Keratinocyte (primary cell): ENCODE measurements around the gene UPP1. TPM values are rescaled to one million over a fixed set of nuclear protein-coding genes. Genes with fewer than 3 reads are reported as not detected.
"Not testable (repeated sequence)": the region's sequence is repeated elsewhere in the genome, so short reads cannot be mapped to it uniquely, and the experiment has no call there.

Experiments used
- DNase-seq: peaks from one replicate; pipeline ENCODE4 v3.0.0-alpha.2; 2011; ENCODE audit warnings: low read depth, missing footprints, low spot score
- FAIRE-seq: peaks from 2 replicates; lab custom pipeline; 2011; peaks lifted over from hg19 to GRCh38; lab: Jason Lieb, UNC
- H2AFZ ChIP-seq: 2 replicates; pipeline ENCODE4 v1.6.0; 2012; ENCODE audit warnings: low read length, control low read depth, inconsistent platforms; ENCODE audit not compliant: control insufficient read depth
- H3K27ac ChIP-seq: 2 replicates; pipeline ENCODE4 v1.5.1; 2011; ENCODE audit warnings: low read length; ENCODE audit not compliant: control insufficient read depth, insufficient read depth
- H3K27me3 ChIP-seq: 3 replicates; pipeline ENCODE4 v1.6.0; 2011; ENCODE audit warnings: low read length; ENCODE audit not compliant: control insufficient read depth, insufficient read depth; ENCODE audit errors: extremely low read depth
- H3K36me3 ChIP-seq, 2 experiments: 2 replicates in 1 of 2; 3 replicates in 1 of 2; pipeline ENCODE4 v1.5.1; 2011; ENCODE audit warnings: low read length in 2 of 2, mild to moderate bottlenecking in 1 of 2; ENCODE audit not compliant: control insufficient read depth in 2 of 2, insufficient read depth in 2 of 2; ENCODE audit errors: extremely low read depth in 1 of 2
- H3K4me1 ChIP-seq: 3 replicates; pipeline ENCODE4 v1.5.1; 2011; ENCODE audit warnings: low read length; ENCODE audit not compliant: control insufficient read depth, insufficient read depth; ENCODE audit errors: extremely low read depth
- H3K4me2 ChIP-seq: 3 replicates; pipeline ENCODE4 v1.6.0; 2011; ENCODE audit warnings: low read depth, low read length; ENCODE audit not compliant: control insufficient read depth, insufficient read depth; ENCODE audit errors: extremely low read depth
- H3K4me3 ChIP-seq, 3 experiments: fragments of 200-600 bp in 1 of 3; sonication (generic) in 1 of 3; 2 replicates in 2 of 3; 3 replicates in 1 of 3; pipeline ENCODE4 v1.5.1; 2011 to 2016; ENCODE audit warnings: low read length in 3 of 3, mild to moderate bottlenecking in 3 of 3, control low read depth in 2 of 3, inconsistent platforms in 1 of 3, low read depth in 1 of 3, mixed read lengths in 1 of 3, mixed run types in 1 of 3, moderate library complexity in 1 of 3; ENCODE audit not compliant: control insufficient read depth in 2 of 3, insufficient read depth in 2 of 3; ENCODE audit errors: extremely low read depth in 1 of 3
- H3K79me2 ChIP-seq: 2 replicates; pipeline ENCODE4 v1.6.0; 2012; ENCODE audit warnings: low read length; ENCODE audit not compliant: control insufficient read depth, insufficient read depth
- H3K9ac ChIP-seq: 3 replicates; pipeline ENCODE4 v1.6.0; 2011; ENCODE audit warnings: low read length; ENCODE audit not compliant: control insufficient read depth, insufficient read depth; ENCODE audit errors: extremely low read depth
- H3K9me1 ChIP-seq: 3 replicates; pipeline ENCODE4 v1.6.0; 2011; ENCODE audit warnings: low read length; ENCODE audit not compliant: control insufficient read depth, insufficient read depth; ENCODE audit errors: extremely low read depth
- H3K9me3 ChIP-seq: 2 replicates; pipeline ENCODE4 v1.5.1; 2012; ENCODE audit warnings: low read depth, low read length; ENCODE audit not compliant: control insufficient read depth
- H4K20me1 ChIP-seq: 3 replicates; pipeline ENCODE4 v1.6.0; 2011; ENCODE audit warnings: low read length; ENCODE audit not compliant: control insufficient read depth, insufficient read depth; ENCODE audit errors: extremely low read depth
- EZH2 ChIP-seq: IDR thresholded peaks from one replicate; pipeline ENCODE4 v1.6.1; 2012; ENCODE audit warnings: inconsistent platforms, mild to moderate bottlenecking, low read length, moderate library complexity
- dilution Hi-C: fragments of 300-500 bp; cut with MboI; formaldehyde crosslinking; loops from one replicate; pipeline ENCODE4 v1.7.0; 2020; ENCODE audit warnings: low sequenced_read_pairs; ENCODE audit not compliant: extremely low pct_ligation_motif_present
- polyA plus RNA-seq, 5 experiments: library from polyadenylated mRNA; depleted of rRNA in 3 of 5; stranded (reverse) in 3 of 5; stranded (forward) in 1 of 5; unstranded in 1 of 5; fragments of >200 nt; gene quantifications; 1 replicate in 1 of 5; 2 replicates in 3 of 5; 3 replicates in 1 of 5; pipeline versions ENCODE4 v1.2.1 to v1.2.3, GENCODE V29; 2011 to 2012; ENCODE audit warnings: missing spikeins in 2 of 5, low read depth in 1 of 5, low replicate concordance in 1 of 5
- TF ChIP-seq, protein P1 (sequence below), 3 experiments: IDR thresholded peaks in 1 of 3; conservative IDR thresholded peaks in 1 of 3; optimal IDR thresholded peaks in 1 of 3; 2 replicates in 2 of 3; 3 replicates in 1 of 3; pipeline versions ENCODE3 to v1.5.1; 2011; ENCODE audit warnings: low read length in 3 of 3, mild to moderate bottlenecking in 3 of 3, moderate library complexity in 2 of 3, control low read depth in 1 of 3, inconsistent platforms in 1 of 3; ENCODE audit not compliant: insufficient read depth in 2 of 3; ENCODE audit errors: extremely low read depth in 1 of 3

Gene UPP1
- polyA plus RNA-seq, 1 donor (not counting 4 experiments of a cell fraction or from before 2014, with no cell fraction given), result 202 TPM

DNA sequence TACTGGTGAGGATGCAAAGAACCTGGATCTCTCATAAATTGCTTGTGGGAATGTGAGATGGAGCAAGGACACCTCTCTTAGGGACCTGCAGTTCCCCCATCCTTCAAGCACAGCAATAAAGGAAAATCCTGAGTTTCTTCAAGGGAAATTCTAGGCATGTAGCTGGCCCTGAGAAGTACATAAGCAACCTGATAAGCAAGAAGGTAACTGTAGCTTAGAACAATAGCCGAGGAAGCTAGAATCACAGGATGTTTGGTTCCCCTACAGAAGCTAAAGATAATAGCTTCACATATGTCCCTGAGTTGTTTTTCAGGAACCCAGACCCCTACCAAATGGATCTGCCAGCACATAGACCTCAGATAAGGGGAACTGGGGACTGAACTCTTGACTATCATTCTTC lies 11.6 kb upstream of the UPP1 start:
- no peak overlapping the region for H2AFZ ChIP-seq
- H3K4me3 ChIP-seq, result no peak overlapping the region
- no peaks in the 10 kb centered on the region for H3K36me3 ChIP-seq
- no peak for DNase-seq
- no peak for FAIRE-seq
- no peak overlapping the region for H3K27ac ChIP-seq
- no peak overlapping the region for H3K4me2 ChIP-seq
- H4K20me1 ChIP-seq, result no peaks in the 10 kb centered on the region
- TF ChIP-seq, protein P1, sequence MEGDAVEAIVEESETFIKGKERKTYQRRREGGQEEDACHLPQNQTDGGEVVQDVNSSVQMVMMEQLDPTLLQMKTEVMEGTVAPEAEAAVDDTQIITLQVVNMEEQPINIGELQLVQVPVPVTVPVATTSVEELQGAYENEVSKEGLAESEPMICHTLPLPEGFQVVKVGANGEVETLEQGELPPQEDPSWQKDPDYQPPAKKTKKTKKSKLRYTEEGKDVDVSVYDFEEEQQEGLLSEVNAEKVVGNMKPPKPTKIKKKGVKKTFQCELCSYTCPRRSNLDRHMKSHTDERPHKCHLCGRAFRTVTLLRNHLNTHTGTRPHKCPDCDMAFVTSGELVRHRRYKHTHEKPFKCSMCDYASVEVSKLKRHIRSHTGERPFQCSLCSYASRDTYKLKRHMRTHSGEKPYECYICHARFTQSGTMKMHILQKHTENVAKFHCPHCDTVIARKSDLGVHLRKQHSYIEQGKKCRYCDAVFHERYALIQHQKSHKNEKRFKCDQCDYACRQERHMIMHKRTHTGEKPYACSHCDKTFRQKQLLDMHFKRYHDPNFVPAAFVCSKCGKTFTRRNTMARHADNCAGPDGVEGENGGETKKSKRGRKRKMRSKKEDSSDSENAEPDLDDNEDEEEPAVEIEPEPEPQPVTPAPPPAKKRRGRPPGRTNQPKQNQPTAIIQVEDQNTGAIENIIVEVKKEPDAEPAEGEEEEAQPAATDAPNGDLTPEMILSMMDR (optimal IDR thresholded peaks at IDR 0.05 in 1 of 3, IDR thresholded peaks at IDR 0.05 in 1 of 3, conservative IDR thresholded peaks at IDR 0.05 in 1 of 3; ENCODE audit: extremely low read depth in 1 of 3, insufficient read depth in 2 of 3, low read length in 3 of 3), result no peak
- TF ChIP-seq EZH2, result no peak
- H3K9ac ChIP-seq, result no peak overlapping the region
- no peaks in the 10 kb centered on the region for H3K9me3 ChIP-seq
- dilution Hi-C loops, result no loop called here
- H3K9me1 ChIP-seq, result no peaks in the 10 kb centered on the region
- H3K27me3 ChIP-seq, result no peaks in the 10 kb centered on the region
- H3K79me2 ChIP-seq, result no peaks in the 10 kb centered on the region
- peaks cover 26% of the 10 kb centered on the region for H3K4me1 ChIP-seq

DNA sequence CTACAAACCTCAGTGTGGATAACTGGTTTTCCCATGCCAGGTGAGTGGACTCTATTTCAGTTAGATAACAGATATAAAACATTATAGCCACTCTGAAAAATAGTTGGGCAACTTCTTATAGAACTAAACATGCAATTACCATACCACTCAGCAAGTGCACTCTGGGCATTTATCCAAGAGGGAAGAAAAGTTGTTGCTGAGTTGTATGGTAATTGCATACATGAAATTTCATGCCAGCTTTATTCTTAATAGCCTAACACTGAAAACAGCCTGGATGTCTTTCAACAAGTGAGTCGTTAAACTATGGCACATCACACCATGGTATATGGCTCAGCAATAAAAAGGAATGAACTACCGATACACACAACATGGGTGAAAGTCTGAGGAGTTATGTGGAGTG lies 10.6 kb upstream of the UPP1 start:
- no peak overlapping the region for H3K4me2 ChIP-seq
- FAIRE-seq (no peak), DNase-seq (no peak)
- H3K9me3 ChIP-seq, result no peaks in the 10 kb centered on the region
- no peak for TF ChIP-seq EZH2
- TF ChIP-seq, protein P1 (optimal IDR thresholded peaks at IDR 0.05 in 1 of 3, IDR thresholded peaks at IDR 0.05 in 1 of 3, conservative IDR thresholded peaks at IDR 0.05 in 1 of 3; ENCODE audit: extremely low read depth in 1 of 3, insufficient read depth in 2 of 3, low read length in 3 of 3), result no peak
- H3K27me3 ChIP-seq, result no peaks in the 10 kb centered on the region
- no peak overlapping the region for H3K9ac ChIP-seq
- H3K27ac ChIP-seq, result no peak overlapping the region
- H3K4me3 ChIP-seq, result no peak overlapping the region
- no peaks in the 10 kb centered on the region for H3K36me3 ChIP-seq
- H3K79me2 ChIP-seq, result no peaks in the 10 kb centered on the region
- H3K9me1 ChIP-seq, result no peaks in the 10 kb centered on the region
- H2AFZ ChIP-seq, result no peak overlapping the region
- peaks cover 37% of the 10 kb centered on the region for H3K4me1 ChIP-seq
- dilution Hi-C loops, result no loop called here
- H4K20me1 ChIP-seq, result no peaks in the 10 kb centered on the region

- H3K27me3 ChIP-seq, H4K20me1 ChIP-seq, H3K9me3 ChIP-seq, H3K79me2 ChIP-seq, H3K9me1 ChIP-seq, dilution Hi-C loops, H3K4me3 ChIP-seq, H3K36me3 ChIP-seq, DNase-seq: not testable (repeated sequence)
- peak; percentile 85 for FAIRE-seq
- Histone ChIP-seq H3K9ac (peak overlapping the region; percentile 57), H3K4me2 (peak overlapping the region; percentile 73), H2AFZ (peak overlapping the region; percentile 53), H3K4me1 (peaks cover 62% of the 10 kb centered on the region), H3K27ac (peak overlapping the region; percentile 91)
These were observed 6.7 kb upstream of the UPP1 start for GRCh38 chr7:48082378-48082777.
